H1 (cell line): ENCODE results near the gene DPF3. TPM values are rescaled to one million over a fixed set of nuclear protein-coding genes. Genes with fewer than 3 reads are reported as not detected.
A peak's percentile ranks its signal among the peaks of the same experiment; 100 is the strongest.

Experiments used
- CTCF ChIA-PET: fragments of 300-600 bp; sonication (Branson Sonifier 250); formaldehyde crosslinking; loops from one replicate; lab custom pipeline; 2021; ENCODE audit not compliant: partially characterized antibody; lab: Charles Lee
- POLR2A ChIA-PET: fragments of 300-600 bp; sonication (Branson Sonifier 250); formaldehyde crosslinking; loops from one replicate; lab custom pipeline; 2021; ENCODE audit warnings: inconsistent platforms; ENCODE audit not compliant: partially characterized antibody; lab: Charles Lee
- DNase-seq, 2 experiments: peaks; one replicate each; pipeline versions ENCODE4 v3.0.0 to v3.0.0-alpha.2; 2010 to 2022; ENCODE audit warnings: low spot score in 2 of 2, low read depth in 1 of 2, mixed read lengths in 1 of 2
- FAIRE-seq: peaks from 2 replicates; lab custom pipeline; 2011; peaks lifted over from hg19 to GRCh38; lab: Jason Lieb, UNC
- H2AFZ ChIP-seq: 2 replicates; pipeline ENCODE4 v1.8.1; 2012; ENCODE audit warnings: low read length, inconsistent platforms
- H2AK5ac ChIP-seq: 2 replicates; pipeline ENCODE4 v1.6.1; 2013; ENCODE audit warnings: low read depth, low read length
- H2BK120ac ChIP-seq: replicated peaks from 2 replicates; pipeline ENCODE3; 2013; ENCODE audit warnings: low read depth, low read length, inconsistent platforms
- H2BK12ac ChIP-seq: 2 replicates; pipeline ENCODE4 v1.6.1; 2013; ENCODE audit warnings: low read depth, low read length
- H2BK15ac ChIP-seq: 2 replicates; pipeline ENCODE4 v1.6.1; 2013; ENCODE audit warnings: low read length
- H2BK20ac ChIP-seq: 2 replicates; pipeline ENCODE4 v1.6.1; 2013; ENCODE audit warnings: low read length
- H2BK5ac ChIP-seq: 2 replicates; pipeline ENCODE4 v1.6.1; 2013; ENCODE audit warnings: low read depth, low read length
- H3K14ac ChIP-seq: 2 replicates; pipeline ENCODE4 v1.6.1; 2013; ENCODE audit warnings: inconsistent platforms; ENCODE audit not compliant: insufficient read length
- H3K18ac ChIP-seq: 2 replicates; pipeline ENCODE4 v1.6.1; 2013; ENCODE audit warnings: low read length; ENCODE audit errors: extremely low read depth
- H3K23ac ChIP-seq: 2 replicates; pipeline ENCODE4 v1.6.1; 2013; ENCODE audit warnings: inconsistent platforms; ENCODE audit not compliant: insufficient read length
- H3K23me2 ChIP-seq: 2 replicates; pipeline ENCODE4 v1.6.1; 2013; ENCODE audit warnings: low read depth, low read length
- H3K27ac ChIP-seq: 2 replicates; pipeline ENCODE4 v1.6.1; 2011; ENCODE audit warnings: low read depth, low read length, inconsistent platforms
- H3K27me3 ChIP-seq, 4 experiments: replicated peaks in 1 of 4; 1 replicate in 1 of 4; 2 replicates in 3 of 4; pipeline versions ENCODE4 v1.6.1 to v1.8.1; 2011 to 2013; ENCODE audit warnings: low read length in 3 of 4, mild to moderate bottlenecking in 3 of 4, inconsistent platforms in 2 of 4, mixed read lengths in 2 of 4, moderate library complexity in 1 of 4; ENCODE audit not compliant: control insufficient read depth in 3 of 4, insufficient read depth in 3 of 4; ENCODE audit errors: extremely low read depth in 1 of 4
- H3K36me3 ChIP-seq, 4 experiments: 2 replicates each; pipeline versions ENCODE4 v1.6.1 to v1.8.1; 2011 to 2013; ENCODE audit warnings: mild to moderate bottlenecking in 4 of 4, low read length in 3 of 4, moderate library complexity in 2 of 4, control low read depth in 1 of 4, inconsistent platforms in 1 of 4; ENCODE audit not compliant: insufficient read depth in 4 of 4, control insufficient read depth in 2 of 4
- H3K4ac ChIP-seq: replicated peaks from 2 replicates; pipeline ENCODE3; 2013; ENCODE audit warnings: low read length, low read depth, mixed read lengths, inconsistent platforms; ENCODE audit not compliant: insufficient read length
- H3K4me1 ChIP-seq, 4 experiments: replicated peaks in 1 of 4; 1 replicate in 1 of 4; 2 replicates in 3 of 4; pipeline versions ENCODE4 v1.6.1 to v1.8.1; 2011 to 2013; ENCODE audit warnings: low read length in 3 of 4, inconsistent platforms in 2 of 4, mixed read lengths in 1 of 4; ENCODE audit not compliant: insufficient read depth in 4 of 4, control insufficient read depth in 3 of 4
- H3K4me2 ChIP-seq, 2 experiments: 2 replicates each; pipeline versions ENCODE4 v1.6.1 to v1.8.1; 2011 to 2013; ENCODE audit warnings: low read depth in 2 of 2, low read length in 2 of 2, control low read depth in 1 of 2, inconsistent platforms in 1 of 2, mild to moderate bottlenecking in 1 of 2; ENCODE audit not compliant: insufficient read depth in 1 of 2
- H3K4me3 ChIP-seq, 4 experiments: fragments of 200-600, 300-600 bp in 1 of 4; sonication (generic), shearing (Covaris generic), sonication (Bioruptor Twin) in 1 of 4; 2 replicates each; pipeline versions ENCODE4 v1.5.1 to v1.8.1; 2011 to 2016; ENCODE audit warnings: low read length in 4 of 4, low read depth in 3 of 4, control low read depth in 2 of 4, inconsistent platforms in 2 of 4, mild to moderate bottlenecking in 2 of 4, mixed read lengths in 1 of 4, moderate library complexity in 1 of 4; ENCODE audit not compliant: insufficient read depth in 2 of 4; ENCODE audit errors: extremely low read depth in 1 of 4
- H3K56ac ChIP-seq: replicated peaks from 2 replicates; pipeline ENCODE3; 2013; ENCODE audit warnings: low read depth, mild to moderate bottlenecking, mixed read lengths, low read length, inconsistent platforms; ENCODE audit not compliant: insufficient read length
- H3K79me1 ChIP-seq: 2 replicates; pipeline ENCODE4 v1.6.1; 2013; ENCODE audit warnings: low read depth, low read length, control low read depth
- H3K79me2 ChIP-seq, 2 experiments: 2 replicates each; pipeline versions ENCODE4 v1.6.1 to v1.8.1; 2012 to 2013; ENCODE audit warnings: low read length in 2 of 2, mild to moderate bottlenecking in 2 of 2, inconsistent platforms in 1 of 2; ENCODE audit not compliant: insufficient read depth in 2 of 2, control insufficient read depth in 1 of 2
- H3K9ac ChIP-seq, 4 experiments: replicated peaks in 1 of 4; 1 replicate in 1 of 4; 2 replicates in 3 of 4; pipeline versions ENCODE4 v1.6.1 to v1.8.1; 2011 to 2013; ENCODE audit warnings: low read depth in 3 of 4, low read length in 3 of 4, control low read depth in 2 of 4, mild to moderate bottlenecking in 2 of 4, moderate library complexity in 2 of 4, inconsistent platforms in 1 of 4; ENCODE audit errors: extremely low read depth in 1 of 4
- H3K9me3 ChIP-seq, 2 experiments: 2 replicates each; pipeline versions ENCODE4 v1.6.1 to v1.8.1; 2012 to 2013; ENCODE audit warnings: mild to moderate bottlenecking in 2 of 2, moderate library complexity in 2 of 2, control low read depth in 1 of 2, inconsistent platforms in 1 of 2, low read depth in 1 of 2, low read length in 1 of 2, mixed read lengths in 1 of 2; ENCODE audit not compliant: insufficient read depth in 2 of 2
- H4K20me1 ChIP-seq, 2 experiments: replicated peaks in 1 of 2; 2 replicates each; pipeline versions ENCODE3 to v1.8.1; 2011 to 2013; ENCODE audit warnings: inconsistent platforms in 2 of 2, low read length in 2 of 2, mild to moderate bottlenecking in 1 of 2; ENCODE audit not compliant: insufficient read depth in 2 of 2, control insufficient read depth in 1 of 2
- H4K5ac ChIP-seq: 2 replicates; pipeline ENCODE4 v1.6.1; 2013; ENCODE audit warnings: low read length, low read depth, mixed read lengths, inconsistent platforms; ENCODE audit not compliant: insufficient read length
- H4K8ac ChIP-seq: 2 replicates; pipeline ENCODE4 v1.8.0; 2013; ENCODE audit warnings: mild to moderate bottlenecking, moderate library complexity, low read length, inconsistent platforms; ENCODE audit not compliant: insufficient read depth; ENCODE audit errors: extremely low read depth
- H4K91ac ChIP-seq: replicated peaks from 2 replicates; pipeline ENCODE3; 2013; ENCODE audit warnings: low read length, mixed read lengths, inconsistent platforms; ENCODE audit not compliant: insufficient read length
- RXRA ChIP-seq: IDR thresholded peaks from 2 replicates; pipeline ENCODE4 v1.6.1; 2011; ENCODE audit warnings: low read depth, mild to moderate bottlenecking, low read length, moderate library complexity; ENCODE audit not compliant: insufficient read depth
- WGBS, 2 experiments: shearing (Covaris generic) in 1 of 2; methylation state at CpG; one replicate each; pipeline versions ENCODE4 v1.1.6 to v1.1.7; 2013 to 2015; ENCODE audit warnings: low lambda C conversion rate in 2 of 2, mixed read lengths in 2 of 2, inconsistent platforms in 1 of 2, low coverage in 1 of 2, missing lambda C conversion rate in 1 of 2; ENCODE audit not compliant: insufficient replicate concordance in 2 of 2, insufficient coverage in 1 of 2, insufficient read length in 1 of 2; ENCODE audit errors: extremely low coverage in 1 of 2, missing lambda C conversion rate in 1 of 2; 5-methylcytosine and 5-hydroxymethylcytosine counted together
- polyA plus RNA-seq, 7 experiments: library from polyadenylated mRNA; depleted of rRNA in 3 of 7; stranded (reverse) in 5 of 7; unstranded in 2 of 7; fragments of >200 nt in 5 of 7; fragments of 200-250 nt in 2 of 7; gene quantifications; 1 replicate in 5 of 7; 2 replicates in 1 of 7; 4 replicates in 1 of 7; pipeline versions ENCODE4 v1.2.1 to v1.2.3, GENCODE V29; 2011 to 2013; ENCODE audit warnings: missing spikeins in 2 of 7, mixed read lengths in 2 of 7
- total RNA-seq: library from RNA; stranded (reverse); fragmentation: NEBNext Ultra II Directional; extraction: Animal tissue kit (Norgen Biotek cat#: 25700); gene quantifications from 2 replicates; pipeline ENCODE4 v1.2.1, GENCODE V29; 2021
- TF ChIP-seq, protein P1 (sequence below), 3 experiments: IDR thresholded peaks; 1 replicate in 2 of 3; 2 replicates in 1 of 3; pipeline versions ENCODE4 v1.5.1 to v1.6.1; 2011; ENCODE audit warnings: low read length in 3 of 3, mild to moderate bottlenecking in 3 of 3, inconsistent platforms in 2 of 3, low read depth in 1 of 3, moderate library complexity in 1 of 3; ENCODE audit not compliant: insufficient read depth in 1 of 3; ENCODE audit errors: control extremely low read depth in 1 of 3
- TF ChIP-seq, protein P2 (sequence below): IDR thresholded peaks from 2 replicates; pipeline ENCODE4 v1.6.1; 2012; ENCODE audit warnings: inconsistent platforms

The DPF3 gene
- total and polyA plus RNA-seq, 2 of the 8 experiments (the other 6 are each of a cell fraction or from before 2014, with no cell fraction given), result 0.19 TPM; not detected in 1

DNA sequence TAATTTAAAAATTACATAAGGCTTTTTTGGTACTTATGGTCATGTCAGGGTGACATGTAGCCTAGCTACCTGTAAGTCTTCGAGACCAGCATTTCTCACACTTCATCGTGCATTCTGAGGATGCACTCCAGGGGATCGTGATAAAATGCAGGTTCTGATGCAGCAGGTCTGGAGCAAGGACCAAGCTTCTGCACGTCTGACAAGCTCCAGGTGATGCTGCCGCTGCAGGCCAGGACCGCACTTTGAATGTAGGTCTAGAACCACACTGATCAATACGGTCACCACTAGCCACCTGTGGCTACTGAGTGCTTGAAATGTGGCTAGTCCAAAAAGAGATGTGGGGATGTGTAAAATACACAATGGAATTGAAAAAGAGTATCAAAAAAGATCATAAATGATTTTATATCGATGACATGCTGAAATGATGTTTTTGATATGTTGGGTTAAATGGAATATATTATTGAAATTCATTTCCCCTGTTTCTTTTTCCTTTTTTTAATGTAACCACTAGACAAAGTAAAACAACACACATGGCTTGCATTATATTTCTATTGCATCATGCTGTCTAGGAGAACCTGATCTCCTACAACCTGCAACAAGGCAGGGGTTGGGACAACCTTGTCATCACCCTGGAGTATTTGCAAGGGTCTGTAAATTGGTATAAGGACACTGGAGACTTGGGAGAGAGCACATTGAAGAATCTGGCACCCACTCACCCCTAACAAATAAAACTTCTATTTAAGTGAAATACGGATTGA lies 142.4 kb downstream of the DPF3 start:
- H4K20me1 ChIP-seq, result peaks cover 0 to 2% of the 10 kb centered on the region in 2 experiments
- POLR2A ChIA-PET, result no interaction called here
- no peaks in the 10 kb centered on the region for H3K36me3 ChIP-seq
- CTCF ChIA-PET, result interaction anchor here (0.7 kb wide), 1 partner anchor 238 kb away, joined by 3 read pairs; no protein-coding TSS in a partner anchor
- TF ChIP-seq, protein P1, sequence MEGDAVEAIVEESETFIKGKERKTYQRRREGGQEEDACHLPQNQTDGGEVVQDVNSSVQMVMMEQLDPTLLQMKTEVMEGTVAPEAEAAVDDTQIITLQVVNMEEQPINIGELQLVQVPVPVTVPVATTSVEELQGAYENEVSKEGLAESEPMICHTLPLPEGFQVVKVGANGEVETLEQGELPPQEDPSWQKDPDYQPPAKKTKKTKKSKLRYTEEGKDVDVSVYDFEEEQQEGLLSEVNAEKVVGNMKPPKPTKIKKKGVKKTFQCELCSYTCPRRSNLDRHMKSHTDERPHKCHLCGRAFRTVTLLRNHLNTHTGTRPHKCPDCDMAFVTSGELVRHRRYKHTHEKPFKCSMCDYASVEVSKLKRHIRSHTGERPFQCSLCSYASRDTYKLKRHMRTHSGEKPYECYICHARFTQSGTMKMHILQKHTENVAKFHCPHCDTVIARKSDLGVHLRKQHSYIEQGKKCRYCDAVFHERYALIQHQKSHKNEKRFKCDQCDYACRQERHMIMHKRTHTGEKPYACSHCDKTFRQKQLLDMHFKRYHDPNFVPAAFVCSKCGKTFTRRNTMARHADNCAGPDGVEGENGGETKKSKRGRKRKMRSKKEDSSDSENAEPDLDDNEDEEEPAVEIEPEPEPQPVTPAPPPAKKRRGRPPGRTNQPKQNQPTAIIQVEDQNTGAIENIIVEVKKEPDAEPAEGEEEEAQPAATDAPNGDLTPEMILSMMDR (IDR thresholded peaks at IDR 0.05; ENCODE audit: control extremely low read depth in 1 of 3, insufficient read depth in 1 of 3, low read depth in 1 of 3, low read length in 3 of 3), result no peak
- TF ChIP-seq, protein P2, sequence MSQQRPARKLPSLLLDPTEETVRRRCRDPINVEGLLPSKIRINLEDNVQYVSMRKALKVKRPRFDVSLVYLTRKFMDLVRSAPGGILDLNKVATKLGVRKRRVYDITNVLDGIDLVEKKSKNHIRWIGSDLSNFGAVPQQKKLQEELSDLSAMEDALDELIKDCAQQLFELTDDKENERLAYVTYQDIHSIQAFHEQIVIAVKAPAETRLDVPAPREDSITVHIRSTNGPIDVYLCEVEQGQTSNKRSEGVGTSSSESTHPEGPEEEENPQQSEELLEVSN, result no peak
- no peak for TF ChIP-seq RXRA
- H2AFZ ChIP-seq, result no peak overlapping the region
- 91 to 100% methylated on average over 1 to 9 of the region's 9 CpGs for WGBS, 2 experiments
- H3K79me2 ChIP-seq, result no peaks in the 10 kb centered on the region
- H3K18ac ChIP-seq, result no peak overlapping the region
- H4K5ac ChIP-seq, result no peak overlapping the region
- H3K4me1 ChIP-seq, result no peaks in the 10 kb centered on the region
- peaks cover 0 to 3% of the 10 kb centered on the region in 2 experiments; a peak in 1 of 4 replicates for H3K9me3 ChIP-seq
- no peak overlapping the region for H2BK120ac ChIP-seq
- no peak overlapping the region for H3K4me2 ChIP-seq
- H3K4ac ChIP-seq, result no peak overlapping the region
- peak overlapping the region; percentile 30 for H4K91ac ChIP-seq
- DNase-seq, result no peak
- H3K79me1 ChIP-seq, result no peaks in the 10 kb centered on the region
- H4K8ac ChIP-seq, result 0 out of 2 replicates have a peak overlapping the region, but pooled peaks have one; percentile 5
- no peak overlapping the region for H3K56ac ChIP-seq
- no peak overlapping the region for H3K27ac ChIP-seq
- H2BK20ac ChIP-seq, result no peak overlapping the region
- H2AK5ac ChIP-seq, result 0 out of 2 replicates have a peak overlapping the region, but pooled peaks have one; percentile 16
- H3K23ac ChIP-seq, result no peak overlapping the region
- H3K23me2 ChIP-seq, result no peaks in the 10 kb centered on the region
- H3K27me3 ChIP-seq, result no peaks in the 10 kb centered on the region
- no peak overlapping the region for H3K14ac ChIP-seq
- H2BK5ac ChIP-seq, result no peak overlapping the region
- no peak overlapping the region for H2BK12ac ChIP-seq
- no peak overlapping the region for H3K4me3 ChIP-seq
- no peak for FAIRE-seq
- no peak overlapping the region for H3K9ac ChIP-seq
- no peak overlapping the region for H2BK15ac ChIP-seq
